ENCODE measurements around the gene TARBP1. TPM values are rescaled to one million over a fixed set of nuclear protein-coding genes. Genes with fewer than 3 reads are reported as not detected.

TARBP1 gene
- total and polyA plus RNA-seq, 2 donors (not counting 1 experiment from before 2014, with no cell fraction given) = 35.4 to 71.5 TPM

- H3K27ac Mint-ChIP-seq = no peak overlapping the region
- POLR2A ChIA-PET = interaction anchor here (0.7 kb wide), 1 partner anchor 1095 kb away, joined by 6 read pairs; the partner anchor contains the start of gene B3GALNT2
- no peak overlapping the region for H3K4me3 Mint-ChIP-seq
- Histone ChIP-seq H3K27me3 (replicated peaks in 1 of 4; ENCODE audit: control extremely low read depth in 1 of 4, control insufficient read depth in 3 of 4, insufficient read depth in 4 of 4, low read length in 3 of 4) (no peaks in the 10 kb centered on the region), H3K9me3 (ENCODE audit: control extremely low read depth in 1 of 3, control insufficient read depth in 2 of 3, insufficient read depth in 1 of 3, low read length in 2 of 3) (no peaks in the 10 kb centered on the region), H2AFZ (ENCODE audit: insufficient read depth, low read depth, low read length, poor library complexity, severe bottlenecking) (no peak overlapping the region), H3K27ac (ENCODE audit: low read length in 2 of 2) (no peak overlapping the region), H3K79me2 (ENCODE audit: control insufficient read depth, insufficient read depth, low read length) (no peaks in the 10 kb centered on the region), H3K36me3 (replicated peaks in 1 of 2; ENCODE audit: control extremely low read depth in 1 of 2, control insufficient read depth in 1 of 2, extremely low read depth in 1 of 2, insufficient read depth in 2 of 2, low read length in 1 of 2) (peaks cover 3 to 34% of the 10 kb centered on the region in 2 experiments), H3K4me2 (replicated peaks; ENCODE audit: low read depth, low read length, poor library complexity, severe bottlenecking) (no peak overlapping the region), H3K4me1 (ENCODE audit: control insufficient read depth in 2 of 2, insufficient read depth in 2 of 2, low read length in 2 of 2) (no peaks in the 10 kb centered on the region), H4K20me1 (ENCODE audit: control insufficient read depth, insufficient read depth, low read length, poor library complexity, severe bottlenecking) (no peaks in the 10 kb centered on the region), H3K4me3 (ENCODE audit: control extremely low read depth in 1 of 5, extremely low read depth in 1 of 5, insufficient read depth in 1 of 5, low read depth in 2 of 5, low read length in 4 of 5) (no peak overlapping the region), H3K9ac (ENCODE audit: low read length) (no peak overlapping the region)
- H3K27me3 Mint-ChIP-seq = no peaks in the 10 kb centered on the region
- 94% methylated on average over 2 of the region's 9 CpGs for WGBS (ENCODE audit: insufficient coverage)
- H3K9me3 Mint-ChIP-seq (ENCODE audit: insufficient read depth) = no peaks in the 10 kb centered on the region
- CTCF ChIA-PET = no interaction called here
- H3K4me1 Mint-ChIP-seq = no peaks in the 10 kb centered on the region
- intact Hi-C loops (cut with micrococcal nuclease) = no loop called here
- DNase-seq = no peak
- TF ChIP-seq EZH2 (IDR thresholded peaks at IDR 0.05; ENCODE audit: borderline replicate concordance, insufficient read depth, low read depth, low read length, poor library complexity, severe bottlenecking) (no peak), CTCF (IDR thresholded peaks at IDR 0.05) (no peak)
- ATAC-seq (ENCODE audit: low read depth) = no peak
These were observed 70.2 kb downstream of the TARBP1 start for GRCh38 chr1:234408757-234409156.

GRCh38 chr1:234406871-234407270 lies 72.1 kb downstream of the TARBP1 start:
- Mint-ChIP-seq H3K4me1 (peaks cover 3% of the 10 kb centered on the region), H3K9me3 (ENCODE audit: insufficient read depth) (no peaks in the 10 kb centered on the region), H3K4me3 (no peak overlapping the region), H3K27me3 (no peaks in the 10 kb centered on the region), H3K27ac (no peak overlapping the region)
- TF ChIP-seq EZH2 (IDR thresholded peaks at IDR 0.05; ENCODE audit: borderline replicate concordance, insufficient read depth, low read depth, low read length, poor library complexity, severe bottlenecking) (no peak), CTCF (IDR thresholded peaks at IDR 0.05) (no peak)
- peaks cover 0 to 1% of the 10 kb centered on the region in 2 donors for H3K4me1 ChIP-seq (ENCODE audit: control insufficient read depth in 2 of 2, insufficient read depth in 2 of 2, low read length in 2 of 2)
- ChIA-PET CTCF (interaction anchor here (0.6 kb wide), 1 partner anchor 33 kb away, joined by 3 read pairs; no protein-coding TSS in a partner anchor), POLR2A (no interaction called here)
- no peaks in the 10 kb centered on the region for H3K9me3 ChIP-seq (ENCODE audit: control extremely low read depth in 1 of 3, control insufficient read depth in 2 of 3, insufficient read depth in 1 of 3, low read length in 2 of 3)
- no peak overlapping the region for H3K4me3 ChIP-seq (ENCODE audit: control extremely low read depth in 1 of 5, extremely low read depth in 1 of 5, insufficient read depth in 1 of 5, low read depth in 2 of 5, low read length in 4 of 5)
- H3K27me3 ChIP-seq (replicated peaks in 1 of 4; ENCODE audit: control extremely low read depth in 1 of 4, control insufficient read depth in 3 of 4, insufficient read depth in 4 of 4, low read length in 3 of 4) = no peaks in the 10 kb centered on the region
- no peaks in the 10 kb centered on the region for H3K79me2 ChIP-seq (ENCODE audit: control insufficient read depth, insufficient read depth, low read length)
- ATAC-seq (ENCODE audit: low read depth) (no peak), DNase-seq (no peak)
- H3K9ac ChIP-seq (ENCODE audit: low read length) = no peak overlapping the region
- no peak overlapping the region for H3K4me2 ChIP-seq (replicated peaks; ENCODE audit: low read depth, low read length, poor library complexity, severe bottlenecking)
- H4K20me1 ChIP-seq (ENCODE audit: control insufficient read depth, insufficient read depth, low read length, poor library complexity, severe bottlenecking) = no peaks in the 10 kb centered on the region
- no peak overlapping the region for H3K27ac ChIP-seq (ENCODE audit: low read length in 2 of 2)
- intact Hi-C loops (cut with micrococcal nuclease) = no loop called here
- no peak overlapping the region for H2AFZ ChIP-seq (ENCODE audit: insufficient read depth, low read depth, low read length, poor library complexity, severe bottlenecking)
- peaks cover 3 to 26% of the 10 kb centered on the region in 2 experiments for H3K36me3 ChIP-seq (replicated peaks in 1 of 2; ENCODE audit: control extremely low read depth in 1 of 2, control insufficient read depth in 1 of 2, extremely low read depth in 1 of 2, insufficient read depth in 2 of 2, low read length in 1 of 2)
- WGBS (ENCODE audit: insufficient coverage) = no CpG with 5 or more reads among the region's 4 CpGs
